Activated T-cell treated with anti-CD3 and anti-CD28 coated beads for 24 hours (primary cell): ENCODE results near the gene IL1RAPL2.
"Not testable (repeated sequence)": the region's sequence is repeated elsewhere in the genome, so short reads cannot be mapped to it uniquely, and the experiment has no call there.

Experiments
- DNase-seq: peaks from one replicate; pipeline ENCODE4 v3.0.0-alpha.2; 2020; ENCODE audit warnings: low read depth

Gene IL1RAPL2

DNA sequence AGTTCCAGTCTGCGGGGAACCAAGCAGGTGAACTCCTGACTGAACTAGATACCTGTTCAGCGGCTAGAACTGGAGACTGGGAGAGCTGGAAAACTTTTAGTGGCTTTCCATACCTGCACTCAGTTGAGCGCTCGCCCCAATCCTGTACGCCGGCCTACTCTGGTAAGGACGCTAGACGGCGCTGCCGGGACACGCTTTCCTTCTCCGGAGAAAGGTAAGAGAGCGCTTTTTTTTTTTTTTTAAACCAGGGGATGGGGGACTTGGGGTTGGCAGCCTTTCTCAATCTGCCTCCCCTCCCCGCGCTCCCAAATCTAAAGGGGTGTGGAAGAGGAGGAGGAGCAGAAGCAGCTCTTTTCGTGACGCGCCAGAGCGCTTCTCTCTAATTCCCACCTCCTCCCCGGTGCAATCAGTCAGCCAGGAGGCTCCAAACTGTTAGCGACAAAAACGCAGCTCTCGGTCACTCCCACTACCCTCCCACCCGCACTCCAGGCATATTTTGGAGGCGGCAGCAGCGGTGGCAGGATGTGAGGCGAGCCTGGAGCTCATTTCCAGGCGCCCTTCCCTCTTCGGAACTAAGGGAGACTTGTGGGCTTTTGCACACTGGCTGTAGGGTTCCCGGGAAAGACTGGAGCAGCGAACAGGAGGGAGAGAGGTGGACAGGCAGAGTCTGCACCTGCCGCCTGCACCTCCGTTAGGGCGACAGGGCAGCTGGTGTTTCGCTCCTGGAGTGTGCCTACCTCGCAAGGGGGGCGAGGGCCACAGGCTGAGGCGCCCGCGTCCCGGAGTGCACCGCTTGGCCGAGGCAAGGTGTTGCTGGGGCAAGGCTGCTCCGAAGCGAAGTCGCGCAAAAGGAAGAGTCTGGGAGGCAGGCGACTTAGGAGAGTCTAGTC is at the start of gene IL1RAPL2:
Gene IL1RAPL2, plus strand, starts transcription at position 409 of the 890 bp plus-strand sequence.
- DNase-seq, result no peak

DNA sequence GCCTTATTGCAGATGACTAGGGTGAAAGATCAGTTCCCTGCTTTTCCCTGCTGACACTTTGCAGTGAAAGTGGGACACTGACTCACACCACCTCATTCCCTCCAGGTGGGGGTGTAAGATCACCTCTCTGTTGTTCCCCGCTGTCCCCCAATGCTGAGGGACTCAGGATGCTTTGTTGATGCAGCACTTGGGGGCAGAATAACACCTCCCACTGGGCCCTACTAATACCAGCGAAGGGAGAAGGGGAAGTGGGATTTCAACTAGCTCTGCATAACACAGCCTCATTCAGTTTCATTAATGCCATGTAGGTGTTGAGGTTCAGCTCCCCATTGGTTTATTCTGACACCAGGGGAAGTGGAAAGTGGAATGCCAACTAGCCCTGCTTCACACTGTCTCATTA is 43.6 kb upstream of the IL1RAPL2 start:
- no peak for DNase-seq

DNA sequence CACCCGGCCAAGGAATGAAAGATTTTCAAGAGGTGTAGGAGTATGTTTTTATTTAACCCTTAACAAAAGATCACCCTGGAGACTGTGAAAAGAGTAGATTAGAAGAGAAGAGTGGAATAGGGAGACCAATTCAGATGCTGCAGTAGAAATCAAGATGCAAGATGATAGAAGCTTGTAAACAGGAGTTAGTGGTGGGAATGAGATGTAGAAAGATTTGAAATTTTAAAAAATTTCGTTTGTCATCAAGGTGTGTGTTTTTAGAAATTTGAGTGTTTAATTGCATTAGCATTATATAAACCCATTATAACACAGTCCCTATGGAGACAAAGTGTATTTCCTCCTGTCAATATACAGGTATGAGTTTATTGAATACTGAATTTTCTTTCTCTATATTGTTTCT is 42.1 kb upstream of the IL1RAPL2 start:
- no peak for DNase-seq

DNA sequence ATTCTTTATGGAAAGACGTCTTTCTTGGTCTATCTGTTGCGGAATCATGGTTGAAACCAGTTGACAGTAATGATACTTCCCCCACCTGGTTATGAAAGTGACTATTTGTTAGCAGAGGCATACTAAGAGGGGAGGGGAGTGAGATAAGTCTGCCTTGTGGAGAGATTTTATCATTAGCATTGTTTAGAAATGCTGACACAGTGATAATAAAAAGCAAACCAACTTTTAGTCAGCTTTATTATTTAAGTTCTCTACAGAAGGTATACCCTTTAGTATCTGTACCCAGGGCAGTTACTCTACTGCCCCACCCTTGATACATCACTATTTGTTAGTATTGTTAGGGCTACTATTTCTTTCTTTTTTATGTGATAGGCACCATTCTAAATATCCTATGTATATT is 26.9 kb upstream of the IL1RAPL2 start:
- DNase-seq, result no peak

DNA sequence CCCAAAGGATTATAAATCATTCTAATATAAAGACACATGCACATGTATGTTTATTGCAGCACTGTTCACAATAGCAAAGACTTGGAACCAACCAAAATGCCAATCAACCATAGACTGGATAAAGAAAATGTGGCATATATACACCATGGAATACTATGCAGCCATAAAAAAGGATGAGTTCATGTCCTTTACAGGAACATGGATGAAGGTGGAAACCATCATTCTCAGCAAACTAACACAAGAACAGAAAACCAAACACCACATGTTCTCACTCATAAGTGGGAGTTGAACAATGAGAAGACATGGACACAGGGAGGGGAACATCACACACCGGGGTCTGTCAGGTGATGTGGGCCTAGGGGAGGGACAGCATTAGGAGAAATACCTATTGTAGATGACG is 23.6 kb upstream of the IL1RAPL2 start:
- not testable (repeated sequence) for DNase-seq

DNA sequence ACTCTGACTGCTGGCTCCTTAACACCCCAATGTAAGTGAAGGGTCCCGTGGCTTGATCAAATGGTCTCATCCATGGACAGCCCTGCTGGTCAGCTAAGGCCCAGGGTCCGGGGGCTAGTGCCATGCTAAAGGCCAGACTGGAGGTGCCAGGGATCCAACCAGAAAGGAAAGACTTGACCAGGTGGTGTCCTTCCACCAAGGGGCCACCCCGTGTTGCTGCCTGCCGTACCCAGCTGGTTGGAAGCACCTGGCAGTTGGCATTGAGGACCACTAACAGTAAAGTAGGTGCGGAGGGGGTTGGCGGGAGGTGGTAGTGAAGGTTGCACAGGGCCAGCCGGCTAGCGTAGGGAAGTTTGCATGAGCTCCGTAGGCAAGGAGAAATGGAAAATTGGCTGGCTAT is 1.7 kb upstream of the IL1RAPL2 start:
- DNase-seq, result no peak

DNA sequence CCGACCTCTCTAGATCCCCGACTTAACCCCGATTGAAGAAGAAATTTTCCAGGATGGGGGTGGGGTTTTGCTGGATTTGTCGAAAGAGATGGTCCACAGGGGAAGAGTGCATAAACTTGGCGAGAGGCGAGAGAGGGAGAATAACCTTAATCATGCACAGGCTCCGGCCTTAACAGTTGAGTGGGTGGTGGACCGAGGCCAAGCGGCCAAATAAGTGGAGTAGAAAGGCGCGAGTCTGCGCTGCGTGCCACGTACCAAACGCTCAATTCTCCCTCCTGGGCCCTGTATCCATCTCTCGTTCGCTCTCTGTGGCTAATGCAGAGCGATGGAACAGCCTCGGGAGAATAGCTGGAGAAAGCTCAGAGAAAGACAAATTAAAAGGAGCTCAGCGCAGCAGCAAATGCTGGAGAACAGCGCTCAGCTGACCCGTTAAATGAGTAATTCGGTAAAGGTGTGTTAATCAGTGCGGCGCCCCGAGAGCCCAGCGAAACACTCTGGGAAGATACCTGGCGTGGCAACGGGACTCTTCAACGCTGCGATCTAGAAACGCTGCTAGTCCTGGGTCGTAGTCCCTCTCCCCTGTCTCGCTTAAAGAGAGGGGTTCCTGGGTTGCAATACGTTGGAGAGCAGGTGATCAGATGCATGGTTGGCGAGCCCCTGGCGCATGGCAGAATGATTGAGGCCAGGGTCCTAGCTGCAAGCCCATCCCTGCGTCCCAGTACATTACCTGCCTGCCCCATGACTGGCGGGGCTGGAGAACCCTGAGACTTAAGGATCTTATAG is 887 bp upstream of the IL1RAPL2 start:
- no peak for DNase-seq

DNA sequence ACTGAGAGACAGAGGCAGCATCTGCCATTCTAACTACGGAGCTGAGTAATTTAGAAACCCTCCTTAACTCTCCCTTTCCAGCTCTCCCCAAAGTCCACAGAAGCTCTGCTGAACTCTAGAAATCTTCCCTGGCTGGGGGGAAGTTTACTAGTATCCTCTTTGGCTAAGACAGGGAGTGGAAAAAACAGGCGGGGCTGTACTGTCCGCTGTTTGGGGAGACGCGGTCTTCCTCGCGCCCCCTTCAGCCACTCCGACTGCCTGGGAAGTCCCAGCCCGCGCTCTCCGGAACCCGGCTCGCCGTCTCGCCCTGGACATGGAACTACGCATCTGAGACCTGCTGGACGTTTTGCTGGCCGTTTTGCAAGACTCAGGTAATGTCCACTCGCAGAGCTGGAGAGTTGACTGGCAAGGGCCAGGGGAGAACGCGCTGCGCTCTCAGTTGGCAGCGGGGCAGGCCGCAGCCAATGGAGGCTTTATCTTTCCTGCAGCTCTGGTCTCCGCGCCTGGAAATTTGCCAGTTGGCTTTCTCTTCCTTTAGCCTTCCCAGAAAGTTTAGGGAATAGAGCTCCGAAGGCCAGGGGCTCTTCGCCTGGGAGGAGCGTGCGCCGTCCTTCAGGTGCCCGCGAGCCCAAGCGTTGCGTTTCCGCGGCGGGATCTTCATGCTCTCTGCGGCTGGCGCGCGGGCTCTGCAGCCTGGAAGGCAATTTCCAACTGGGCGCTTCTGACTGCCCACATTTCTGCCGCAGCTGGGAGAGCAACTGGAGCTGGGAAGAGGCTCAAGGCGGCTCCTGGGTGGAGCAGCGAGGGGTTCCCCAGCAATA is 892 bp downstream of the IL1RAPL2 start:
- DNase-seq, result no peak

DNA sequence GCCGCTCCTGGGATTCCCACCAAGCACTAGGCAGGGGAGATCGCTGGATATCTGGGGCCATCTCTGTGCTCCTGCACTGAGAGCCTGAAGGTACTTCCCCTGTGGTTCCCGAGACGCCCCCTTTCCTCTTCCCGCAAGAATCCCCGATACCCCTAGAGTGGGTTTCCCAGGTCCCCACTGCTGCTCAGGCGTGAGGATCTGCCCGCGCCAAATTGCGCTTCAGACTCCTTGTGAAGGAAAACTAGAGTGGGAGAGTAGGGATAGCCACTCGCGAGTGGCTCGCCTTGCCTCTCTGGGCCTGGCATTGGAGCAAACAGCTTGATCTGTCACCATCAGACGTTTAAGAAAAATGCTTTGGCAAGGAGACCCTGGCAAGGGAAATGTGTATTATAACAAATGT is 1.5 kb downstream of the IL1RAPL2 start:
- DNase-seq, result no peak

DNA sequence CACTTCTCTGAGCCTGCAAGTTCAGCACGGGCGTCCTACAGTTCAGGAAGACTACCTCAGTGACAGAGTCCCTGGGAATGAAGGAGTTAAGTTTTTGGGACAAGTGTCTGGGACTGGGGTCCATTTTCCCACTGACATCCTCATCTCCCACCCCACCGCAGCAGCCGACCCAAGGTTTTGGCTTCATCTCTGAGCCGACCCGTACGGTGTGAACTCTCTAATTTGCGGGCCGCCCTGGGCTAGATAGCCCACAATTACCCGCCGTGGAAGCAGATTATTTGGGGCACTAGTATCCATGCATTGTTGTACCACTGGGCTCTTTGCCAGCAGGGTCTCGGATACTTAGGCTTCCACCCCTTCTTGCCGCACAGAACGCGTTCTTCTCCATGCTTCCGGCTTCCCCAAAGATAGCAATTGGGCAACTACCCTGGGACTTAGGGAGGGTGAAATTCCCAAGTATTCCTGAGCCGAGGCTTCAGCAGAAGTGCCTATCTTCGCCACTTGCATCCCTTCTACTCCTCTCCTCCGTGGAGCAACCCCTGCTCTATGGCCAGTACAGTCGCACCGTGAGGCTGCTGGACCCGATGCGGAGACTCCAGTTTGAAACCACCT is 2.4 kb downstream of the IL1RAPL2 start:
- no peak for DNase-seq

DNA sequence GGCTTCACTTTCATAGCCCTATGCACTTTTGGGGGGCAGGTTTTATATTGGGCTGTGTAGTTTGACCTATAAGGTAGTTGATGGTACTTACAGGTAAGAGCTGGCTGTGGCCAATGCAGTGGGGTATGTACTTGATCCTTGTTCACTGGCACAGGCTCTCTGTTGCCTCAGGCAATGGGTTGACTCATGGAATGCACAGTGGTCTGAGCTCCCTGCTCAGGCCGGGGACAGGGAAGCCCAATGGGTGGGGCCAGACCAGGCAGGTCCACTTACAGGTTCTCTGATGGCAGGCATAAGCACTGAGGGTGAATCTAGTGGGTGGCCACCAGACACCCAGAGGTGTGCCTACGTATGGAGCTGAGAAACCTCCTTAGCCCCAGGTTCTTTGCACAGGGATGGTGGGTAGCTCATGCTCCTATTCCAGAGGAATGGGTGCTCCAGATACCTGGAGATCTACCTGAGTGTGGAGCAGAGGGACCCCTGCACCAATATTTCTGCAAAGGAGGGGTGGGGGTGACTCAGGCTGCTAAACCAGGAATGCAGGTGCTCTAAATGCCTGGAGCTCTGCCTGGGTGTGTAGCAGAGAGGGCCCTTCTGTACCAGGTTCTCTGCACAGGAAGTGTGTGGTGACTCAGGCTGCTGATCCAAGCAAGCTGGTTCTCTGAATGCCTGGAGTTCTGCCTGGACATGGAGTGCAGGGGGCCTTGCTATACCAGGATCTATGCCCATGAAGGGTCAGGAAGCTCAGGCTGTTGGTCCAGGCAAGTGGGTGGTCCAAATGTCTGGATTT is 52.3 kb downstream of the IL1RAPL2 start:
- no peak for DNase-seq

DNA sequence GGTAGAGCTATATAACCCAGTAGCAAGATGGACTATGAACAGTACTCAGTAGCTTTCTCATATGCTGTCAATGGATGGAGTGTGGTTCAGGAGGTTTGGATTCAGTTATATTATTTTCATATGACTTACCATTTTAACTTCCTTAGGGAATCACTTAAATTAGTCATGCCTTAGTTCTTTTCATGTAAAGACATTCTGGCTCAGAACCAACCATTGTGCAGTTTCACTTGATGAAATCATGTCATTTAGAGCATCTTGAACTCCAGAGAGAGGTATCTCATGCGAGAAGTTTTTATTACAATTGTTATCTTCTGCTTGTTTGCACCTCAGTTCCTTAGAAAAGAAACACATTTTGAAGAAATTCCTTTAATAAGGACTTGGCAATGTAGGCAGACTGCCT is 55.8 kb downstream of the IL1RAPL2 start:
- DNase-seq, result no peak

DNA sequence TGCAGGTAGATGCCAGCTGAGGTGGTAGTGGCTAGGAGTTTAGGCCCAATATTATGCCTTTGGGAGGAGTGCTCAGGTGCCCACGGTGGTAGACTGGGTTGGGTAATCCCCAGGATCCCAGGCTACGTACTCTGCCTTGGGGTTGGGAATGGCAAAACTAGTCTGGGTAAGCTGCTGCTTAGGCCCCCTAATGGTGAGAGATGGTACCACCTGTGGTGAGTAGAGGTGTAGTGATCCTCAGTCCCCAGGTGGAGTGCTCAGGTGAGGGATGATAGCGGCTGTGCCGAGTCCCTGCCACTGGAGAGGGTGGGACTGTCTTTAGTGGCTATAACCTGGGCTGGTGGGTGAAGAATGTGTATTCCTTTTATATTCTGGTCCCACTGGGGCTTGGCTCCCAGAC is 75.2 kb downstream of the IL1RAPL2 start:
- DNase-seq, result no peak

DNA sequence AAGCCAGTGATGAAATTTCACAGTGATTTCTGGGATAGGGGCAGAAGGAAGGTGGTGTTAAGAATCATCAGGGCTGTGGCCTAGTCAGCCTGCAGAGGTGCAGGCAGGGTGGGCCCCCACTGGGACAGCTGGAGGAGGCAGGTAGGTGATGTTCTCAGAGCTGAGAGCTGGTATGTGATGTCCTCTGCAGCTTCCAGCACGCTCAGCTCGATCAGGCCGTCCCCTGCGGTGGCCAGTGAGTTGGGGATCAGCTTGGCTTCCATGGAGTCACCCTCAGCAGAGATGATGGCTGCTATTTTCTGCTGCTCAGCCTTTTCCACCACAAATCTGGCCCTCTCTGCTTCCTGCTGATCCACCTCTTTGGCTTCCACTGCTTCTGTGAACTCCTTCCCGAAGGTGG is 81.1 kb downstream of the IL1RAPL2 start:
- DNase-seq, result no peak

DNA sequence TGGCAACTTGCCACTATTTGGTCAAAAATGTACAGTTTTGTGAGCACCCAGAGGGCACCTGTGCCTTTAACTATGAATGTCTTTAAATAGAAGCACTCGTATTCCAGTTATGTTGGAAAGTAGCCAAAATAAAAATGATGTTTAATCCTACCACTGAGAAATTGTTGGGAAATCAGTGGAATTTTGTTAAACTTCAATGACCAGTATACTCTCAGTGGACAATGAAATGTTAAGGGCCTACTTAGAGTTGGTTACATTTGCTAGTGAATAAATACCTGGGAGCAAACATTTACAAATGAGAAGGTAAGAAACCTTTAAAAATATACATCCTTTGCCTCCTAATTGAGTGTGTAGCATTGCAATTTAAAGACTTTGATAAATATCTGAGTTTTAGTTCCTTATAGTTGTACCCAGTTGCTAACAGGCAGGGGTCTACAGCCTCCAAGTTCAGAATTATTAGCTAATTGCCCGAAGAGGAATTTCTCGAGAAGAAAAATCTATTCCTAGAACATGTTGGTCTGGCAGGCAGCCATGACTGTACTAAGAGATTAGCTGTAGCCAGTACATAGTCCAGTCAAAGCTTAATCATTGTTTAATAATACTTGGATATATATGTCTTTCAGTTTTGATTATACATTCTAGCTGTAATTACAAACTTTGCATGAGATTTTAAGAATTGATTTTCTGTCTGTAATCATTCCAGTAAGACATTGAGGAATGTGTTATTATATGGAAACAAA is 93.2 kb downstream of the IL1RAPL2 start:
- DNase-seq, result no peak

DNA sequence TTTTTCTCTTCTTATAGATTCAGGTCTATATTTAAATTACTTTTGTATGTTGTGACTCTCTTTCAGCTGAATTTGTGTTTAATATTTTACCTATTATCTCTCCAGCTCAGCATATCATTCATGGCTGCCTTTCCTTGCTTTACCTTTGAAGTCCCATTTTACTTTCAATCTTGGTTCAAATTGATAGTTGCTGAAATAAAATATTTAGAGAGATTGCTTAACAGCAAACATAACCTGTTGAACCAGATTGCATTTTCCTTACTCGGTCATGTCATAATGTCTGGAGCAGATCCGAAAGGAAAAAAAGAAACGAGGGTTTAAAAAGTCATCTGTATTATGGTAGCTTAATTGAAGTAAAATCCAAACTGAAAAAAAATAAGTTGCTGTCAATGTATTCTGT is 94.1 kb downstream of the IL1RAPL2 start:
- no peak for DNase-seq

DNA sequence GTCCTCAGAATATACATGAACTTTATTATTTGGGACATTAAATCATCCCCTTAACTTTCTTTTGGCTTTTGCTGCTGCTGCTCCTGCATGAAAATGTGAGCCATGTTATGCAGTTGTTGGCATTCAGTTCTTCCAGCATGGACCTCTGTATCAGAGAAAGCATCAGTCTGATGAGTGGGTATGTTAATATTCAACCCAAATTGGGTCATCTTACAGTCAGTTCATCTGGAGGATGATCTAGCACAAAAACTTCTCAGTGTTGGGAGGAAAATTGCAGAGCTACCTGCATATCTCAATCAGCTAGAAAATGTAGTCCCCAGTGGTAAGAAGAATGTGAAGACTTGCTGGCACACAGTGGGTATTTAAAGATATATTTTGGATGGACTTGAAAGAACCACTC is 96.7 kb downstream of the IL1RAPL2 start:
- DNase-seq, result no peak

DNA sequence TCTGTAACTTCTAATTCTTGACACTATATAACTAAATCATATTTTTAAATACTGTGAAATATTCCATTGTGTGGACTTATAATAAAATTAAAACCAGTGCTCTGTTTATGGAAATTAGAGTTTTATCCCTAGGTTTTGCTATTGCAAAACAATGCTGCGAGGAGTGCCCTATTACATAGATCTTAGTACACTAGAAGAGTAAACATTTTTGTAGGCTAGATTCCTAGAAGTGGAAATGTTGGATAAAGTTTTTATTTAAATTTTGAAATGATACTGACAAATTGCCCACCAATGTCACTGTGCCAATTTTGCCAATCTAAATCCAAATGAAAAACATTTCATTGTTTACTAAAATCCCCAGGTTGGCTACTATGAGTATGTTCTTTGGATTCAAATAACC is 99.7 kb downstream of the IL1RAPL2 start:
- no peak for DNase-seq

DNA sequence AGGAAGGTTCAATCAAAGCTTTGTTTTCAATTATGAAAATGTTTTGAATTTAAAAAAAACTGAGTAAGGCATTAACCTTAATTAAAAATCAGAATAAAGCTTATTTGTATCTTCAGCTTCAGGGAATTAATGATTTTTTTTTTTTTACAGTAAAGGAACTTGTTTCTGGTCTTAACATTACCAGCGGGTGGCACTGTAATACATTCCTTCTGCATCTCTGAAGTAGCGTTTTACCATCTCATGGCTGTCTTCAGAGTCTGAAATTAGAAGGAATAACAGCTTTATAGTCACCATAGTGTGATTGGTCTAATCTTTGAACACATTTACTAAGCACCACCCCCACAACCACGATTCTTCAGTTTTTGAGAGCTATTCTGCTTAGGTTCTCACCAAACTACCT is 102.6 kb downstream of the IL1RAPL2 start:
- DNase-seq, result no peak

DNA sequence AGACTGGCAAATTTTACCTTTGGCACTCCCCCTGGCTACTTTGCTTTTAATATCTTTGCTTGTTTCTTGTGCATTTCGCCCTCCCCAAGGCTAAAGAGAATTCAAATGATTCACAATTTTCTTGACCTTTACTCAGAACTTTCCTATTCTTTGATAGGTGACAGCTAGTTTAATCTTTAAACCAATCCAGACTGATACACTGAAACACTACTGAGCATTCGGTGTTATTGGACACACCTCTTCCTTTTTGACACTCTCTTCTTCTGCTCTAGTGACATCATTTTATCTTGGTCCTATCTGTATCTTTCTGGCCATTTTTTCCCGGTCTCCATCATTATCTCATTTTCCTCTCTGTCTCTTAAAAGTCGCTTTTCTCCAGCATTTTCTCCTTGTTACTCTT is 103.1 kb downstream of the IL1RAPL2 start:
- DNase-seq, result no peak

DNA sequence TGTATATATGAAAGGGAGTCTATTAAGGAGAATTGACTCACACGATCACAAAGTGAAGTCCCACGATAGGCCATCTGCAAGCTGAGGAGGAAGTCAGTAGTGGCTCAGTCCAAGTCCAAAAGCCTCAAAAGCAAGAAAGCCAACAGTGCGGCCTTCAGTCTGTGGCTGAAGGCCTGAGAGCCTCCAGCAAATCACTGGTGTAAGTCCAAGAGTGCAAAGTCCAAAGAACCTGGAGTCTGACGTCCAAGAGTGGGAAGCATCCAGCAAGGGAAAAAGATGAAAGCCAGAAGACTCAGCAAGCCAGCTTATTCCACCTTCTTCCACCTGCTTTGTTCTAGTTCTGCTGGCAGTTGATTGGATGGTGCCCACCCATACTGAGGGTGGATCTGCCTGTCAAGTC is 104.1 kb downstream of the IL1RAPL2 start:
- DNase-seq, result no peak
